HCT116 (cell line): ENCODE data around the gene NTN4.

Experiments
- ATF3 ChIP-seq: IDR thresholded peaks from 2 replicates; pipeline ENCODE4 v1.6.1; 2012
- CBX3 ChIP-seq: IDR thresholded peaks from 2 replicates; pipeline ENCODE4 v1.6.1; 2012; ENCODE audit warnings: low read depth
- CEBPB ChIP-seq: IDR thresholded peaks from 2 replicates; pipeline ENCODE4 v1.6.1; 2012; ENCODE audit warnings: low read depth
- CTCF ChIP-seq, 3 experiments: fragments of 200-600 bp in 1 of 3; sonication (generic) in 1 of 3; IDR thresholded peaks in 2 of 3; conservative IDR thresholded peaks in 1 of 3; 2 replicates each; pipeline ENCODE4 v1.5.1; 2012 to 2017; ENCODE audit warnings: low read depth in 2 of 3, low read length in 2 of 3, antibody characterized with exemption in 1 of 3, borderline replicate concordance in 1 of 3, control low read depth in 1 of 3, mild to moderate bottlenecking in 1 of 3, mixed read lengths in 1 of 3, mixed run types in 1 of 3, moderate library complexity in 1 of 3; ENCODE audit not compliant: insufficient read depth in 1 of 3
- EZH2 ChIP-seq: fragments of 200-600 bp; sonication (generic); IDR thresholded peaks from 2 replicates; pipeline ENCODE4 v1.6.1; 2017; ENCODE audit warnings: antibody characterized with exemption, mixed run types
- EZH2phosphoT487 ChIP-seq: fragments of 200-600 bp; IDR thresholded peaks from 2 replicates; pipeline ENCODE4 v1.6.1; 2018; ENCODE audit warnings: antibody characterized with exemption, borderline replicate concordance
- FOSL1 ChIP-seq: IDR thresholded peaks from 2 replicates; pipeline ENCODE4 v1.6.1; 2012; ENCODE audit warnings: low read depth
- POLR2A ChIP-seq: IDR thresholded peaks from 2 replicates; pipeline ENCODE4 v1.7.0; 2011; ENCODE audit warnings: borderline replicate concordance; ENCODE audit not compliant: insufficient read depth, insufficient read length; ENCODE audit errors: extremely low read depth
- RAD21 ChIP-seq: IDR thresholded peaks from 2 replicates; pipeline ENCODE4 v1.6.1; 2012; ENCODE audit warnings: low read depth, mild to moderate bottlenecking
- REST ChIP-seq: IDR thresholded peaks from 2 replicates; pipeline ENCODE4 v1.6.1; 2012; ENCODE audit warnings: low read depth
- TCF7L2 ChIP-seq: IDR thresholded peaks from 2 replicates; pipeline ENCODE4 v1.7.0; 2011; ENCODE audit warnings: borderline replicate concordance, inconsistent platforms; ENCODE audit not compliant: insufficient read depth, insufficient read length; ENCODE audit errors: extremely low read depth
- YY1 ChIP-seq: IDR thresholded peaks from 2 replicates; pipeline ENCODE4 v1.6.1; 2011; ENCODE audit warnings: low read length, low read depth, moderate library complexity, mild to moderate bottlenecking; ENCODE audit not compliant: insufficient replicate concordance; ENCODE audit errors: extremely low read depth
- ZBTB33 ChIP-seq: IDR thresholded peaks from 2 replicates; pipeline ENCODE4 v1.6.1; 2011; ENCODE audit warnings: mild to moderate bottlenecking, low read length, moderate library complexity; ENCODE audit not compliant: insufficient replicate concordance; ENCODE audit errors: extremely low read depth

GRCh38 chr12:95721320-95721719, 69.2 kb downstream of the NTN4 start:
- TF ChIP-seq CTCF (IDR thresholded peaks at IDR 0.05 in 2 of 3, conservative IDR thresholded peaks at IDR 0.05 in 1 of 3; ENCODE audit: borderline replicate concordance in 1 of 3, insufficient read depth in 1 of 3, low read depth in 2 of 3, low read length in 2 of 3) (peak in 2 of 3 experiments; percentile 4 to 30; a peak in 2 of 6 replicates), POLR2A (no peak), ZBTB33 (no peak), FOSL1 (no peak), RAD21 (peak; percentile 27; the same call in 1 of the 2 replicates), REST (no peak), EZH2phosphoT487 (no peak), EZH2 (no peak), TCF7L2 (no peak), YY1 (no peak), ATF3 (no peak), CEBPB (no peak), CBX3 (no peak)
